BJ (cell line): ENCODE results near the gene EHD2. TPM values are rescaled to one million over a fixed set of nuclear protein-coding genes. Genes with fewer than 3 reads are reported as not detected.

ENCODE experiments used
- CTCF ChIA-PET: fragments of 350-600 bp; formaldehyde crosslinking; extraction: SDS; loops from one replicate; lab custom pipeline; 2021; ENCODE audit warnings: antibody characterized with exemption, inconsistent platforms; lab: Yijun Ruan, JAX
- POLR2A ChIA-PET: fragments of 300-600 bp; sonication (Branson Sonifier 250); formaldehyde crosslinking; extraction: SDS; loops from one replicate; lab custom pipeline; 2021; ENCODE audit warnings: antibody characterized with exemption; lab: Charles Lee
- DNase-seq: peaks from one replicate; pipeline ENCODE4 v3.0.0-alpha.2; 2011; ENCODE audit warnings: low read depth
- H3K27me3 ChIP-seq: 2 replicates; pipeline ENCODE4 v1.6.0; 2011; ENCODE audit warnings: low read length; ENCODE audit not compliant: control insufficient read depth, insufficient read depth
- H3K36me3 ChIP-seq: 2 replicates; pipeline ENCODE4 v1.5.1; 2011; ENCODE audit warnings: low read length; ENCODE audit not compliant: control insufficient read depth, insufficient read depth
- H3K4me3 ChIP-seq: 2 replicates; pipeline ENCODE4 v1.5.1; 2011; ENCODE audit warnings: low read depth, mild to moderate bottlenecking, control low read depth, low read length
- CTCF ChIP-seq: IDR thresholded peaks from 2 replicates; pipeline ENCODE4 v1.5.1; 2011; ENCODE audit warnings: low read depth, mild to moderate bottlenecking, control low read depth, inconsistent platforms, low read length, moderate library complexity; ENCODE audit not compliant: insufficient read depth
- polyA plus RNA-seq: library from polyadenylated mRNA; depleted of rRNA; stranded (reverse); fragments of >200 nt; gene quantifications from 2 replicates; pipeline ENCODE4 v1.2.3, GENCODE V29; 2011

Gene EHD2
- polyA plus RNA-seq, 1 experiment: 132 TPM

GRCh38 chr19:47756627-47756929 lies 43.4 kb downstream of the EHD2 start:
- POLR2A ChIA-PET: no interaction called here
- peaks cover 39% of the 10 kb centered on the region for H3K36me3 ChIP-seq
- H3K27me3 ChIP-seq: no peaks in the 10 kb centered on the region
- H3K4me3 ChIP-seq: no peak overlapping the region
- no peak for DNase-seq
- no peak for TF ChIP-seq CTCF
- CTCF ChIA-PET: interaction anchor here (0.7 to 2.8 kb wide), 2 partner anchors 9 to 285 kb away, joined by 5 to 15 read pairs; partner anchors contain the start of gene SLC8A2

GRCh38 chr19:47756953-47757608 lies 43.9 kb downstream of the EHD2 start:
- ChIA-PET CTCF (interaction anchor here (0.7 to 2.8 kb wide), 4 partner anchors 8 to 285 kb away, joined by 3 to 15 read pairs (median 4); partner anchors contain the start of gene SLC8A2), POLR2A (no interaction called here)
- Histone ChIP-seq H3K4me3 (no peak overlapping the region), H3K36me3 (peaks cover 39% of the 10 kb centered on the region), H3K27me3 (no peaks in the 10 kb centered on the region)
- TF ChIP-seq CTCF: no peak
- no peak for DNase-seq

- no peaks in the 10 kb centered on the region for H3K27me3 ChIP-seq
- no peak for TF ChIP-seq CTCF
- peaks cover 31% of the 10 kb centered on the region for H3K36me3 ChIP-seq
- no peak overlapping the region for H3K4me3 ChIP-seq
- ChIA-PET CTCF (interaction anchor here (0.6 to 1.1 kb wide), 4 partner anchors 9 to 34 kb away, joined by 3 to 7 read pairs (median 4); no protein-coding TSS in a partner anchor), POLR2A (no interaction called here)
- no peak for DNase-seq
These were observed 44.6 kb downstream of the EHD2 start for GRCh38 chr19:47757617-47758442.

GRCh38 chr19:47758443-47758804 lies 45.2 kb downstream of the EHD2 start:
- no peak for TF ChIP-seq CTCF
- ChIA-PET CTCF (interaction anchor here (0.6 to 1.1 kb wide), 3 partner anchors 8 to 33 kb away, joined by 3 to 7 read pairs (median 4); no protein-coding TSS in a partner anchor), POLR2A (no interaction called here)
- Histone ChIP-seq H3K27me3 (no peaks in the 10 kb centered on the region), H3K36me3 (peaks cover 28% of the 10 kb centered on the region), H3K4me3 (no peak overlapping the region)
- no peak for DNase-seq

- DNase-seq: no peak
- no peak overlapping the region for H3K4me3 ChIP-seq
- H3K27me3 ChIP-seq: no peaks in the 10 kb centered on the region
- POLR2A ChIA-PET: interaction anchor here (0.6 kb wide), 1 partner anchor 1233 kb away, joined by 3 read pairs; the partner anchor contains the start of gene RUVBL2
- CTCF ChIA-PET: no interaction called here
- TF ChIP-seq CTCF: no peak
- H3K36me3 ChIP-seq: peaks cover 21% of the 10 kb centered on the region
These were observed 47.4 kb downstream of the EHD2 start for GRCh38 chr19:47760632-47760999.
